Loucy (cell line): ENCODE results near the gene FMNL1.

ENCODE experiments used
- H2AFZ ChIP-seq: fragments of 200-600 bp; sonication (generic); 2 replicates; pipeline ENCODE4 v1.6.0; 2016; ENCODE audit warnings: antibody characterized with exemption, mild to moderate bottlenecking, low read length, moderate library complexity
- H3F3A ChIP-seq: fragments of 200-600 bp; 2 replicates; pipeline ENCODE4 v1.6.0; 2016; ENCODE audit warnings: antibody characterized with exemption, low read depth, mild to moderate bottlenecking
- H3K27me3 ChIP-seq: fragments of 200-600 bp; sonication (generic); 2 replicates; pipeline ENCODE4 v1.6.1; 2014; ENCODE audit warnings: low read length, mild to moderate bottlenecking; ENCODE audit not compliant: insufficient read depth, poor library complexity, severe bottlenecking
- H3K36me3 ChIP-seq: fragments of 200-600 bp; sonication (generic); 2 replicates; pipeline ENCODE4 v1.6.1; 2016; ENCODE audit warnings: low read length; ENCODE audit not compliant: insufficient read depth
- H3K4me1 ChIP-seq: fragments of 200-600 bp; sonication (generic); 2 replicates; pipeline ENCODE4 v1.5.1; 2014; ENCODE audit warnings: low read length, mild to moderate bottlenecking; ENCODE audit not compliant: insufficient read depth, poor library complexity, severe bottlenecking
- H3K4me2 ChIP-seq: fragments of 200-600 bp; sonication (generic); 2 replicates; pipeline ENCODE4 v1.6.0; 2014; ENCODE audit warnings: antibody characterized with exemption, low read length, low read depth, mild to moderate bottlenecking; ENCODE audit not compliant: poor library complexity, severe bottlenecking
- H3K4me3 ChIP-seq: fragments of 200-600 bp; sonication (generic); 2 replicates; pipeline ENCODE4 v1.5.1; 2014; ENCODE audit warnings: low read length, mild to moderate bottlenecking, mixed read lengths; ENCODE audit not compliant: poor library complexity, severe bottlenecking
- H3K79me2 ChIP-seq: fragments of 200-600 bp; sonication (generic); 2 replicates; pipeline ENCODE4 v1.6.1; 2014; ENCODE audit warnings: low read length; ENCODE audit not compliant: insufficient read depth
- H3K9ac ChIP-seq: fragments of 200-600 bp; sonication (generic); 2 replicates; pipeline ENCODE4 v1.6.0; 2014; ENCODE audit warnings: mild to moderate bottlenecking, low read depth, low read length, moderate library complexity; ENCODE audit not compliant: poor library complexity, severe bottlenecking
- H3K9me2 ChIP-seq: fragments of 200-600 bp; sonication (generic); replicated peaks from 2 replicates; pipeline ENCODE4 v1.6.1; 2016; ENCODE audit warnings: low read depth, low read length, mixed read lengths
- H3K9me3 ChIP-seq: fragments of 200-600 bp; sonication (generic); 2 replicates; pipeline ENCODE4 v1.6.1; 2014; ENCODE audit warnings: mild to moderate bottlenecking, antibody characterized with exemption, low read length, low read depth; ENCODE audit not compliant: insufficient read depth
- H4K20me1 ChIP-seq: fragments of 200-600 bp; sonication (generic); 2 replicates; pipeline ENCODE4 v1.6.0; 2014; ENCODE audit warnings: antibody characterized with exemption, low read length, mild to moderate bottlenecking; ENCODE audit not compliant: insufficient read depth, poor library complexity, severe bottlenecking
- EZH2phosphoT487 ChIP-seq: fragments of 200-600 bp; IDR thresholded peaks from 2 replicates; pipeline ENCODE4 v1.6.1; 2018; ENCODE audit warnings: antibody characterized with exemption, mild to moderate bottlenecking, moderate library complexity, borderline replicate concordance
- TF ChIP-seq, protein P1 (sequence below): fragments of 200-600 bp; sonication (generic); conservative IDR thresholded peaks from 2 replicates; pipeline ENCODE4 v1.5.1; 2014; ENCODE audit warnings: mild to moderate bottlenecking, antibody characterized with exemption, low read length

The FMNL1 gene, protein sequence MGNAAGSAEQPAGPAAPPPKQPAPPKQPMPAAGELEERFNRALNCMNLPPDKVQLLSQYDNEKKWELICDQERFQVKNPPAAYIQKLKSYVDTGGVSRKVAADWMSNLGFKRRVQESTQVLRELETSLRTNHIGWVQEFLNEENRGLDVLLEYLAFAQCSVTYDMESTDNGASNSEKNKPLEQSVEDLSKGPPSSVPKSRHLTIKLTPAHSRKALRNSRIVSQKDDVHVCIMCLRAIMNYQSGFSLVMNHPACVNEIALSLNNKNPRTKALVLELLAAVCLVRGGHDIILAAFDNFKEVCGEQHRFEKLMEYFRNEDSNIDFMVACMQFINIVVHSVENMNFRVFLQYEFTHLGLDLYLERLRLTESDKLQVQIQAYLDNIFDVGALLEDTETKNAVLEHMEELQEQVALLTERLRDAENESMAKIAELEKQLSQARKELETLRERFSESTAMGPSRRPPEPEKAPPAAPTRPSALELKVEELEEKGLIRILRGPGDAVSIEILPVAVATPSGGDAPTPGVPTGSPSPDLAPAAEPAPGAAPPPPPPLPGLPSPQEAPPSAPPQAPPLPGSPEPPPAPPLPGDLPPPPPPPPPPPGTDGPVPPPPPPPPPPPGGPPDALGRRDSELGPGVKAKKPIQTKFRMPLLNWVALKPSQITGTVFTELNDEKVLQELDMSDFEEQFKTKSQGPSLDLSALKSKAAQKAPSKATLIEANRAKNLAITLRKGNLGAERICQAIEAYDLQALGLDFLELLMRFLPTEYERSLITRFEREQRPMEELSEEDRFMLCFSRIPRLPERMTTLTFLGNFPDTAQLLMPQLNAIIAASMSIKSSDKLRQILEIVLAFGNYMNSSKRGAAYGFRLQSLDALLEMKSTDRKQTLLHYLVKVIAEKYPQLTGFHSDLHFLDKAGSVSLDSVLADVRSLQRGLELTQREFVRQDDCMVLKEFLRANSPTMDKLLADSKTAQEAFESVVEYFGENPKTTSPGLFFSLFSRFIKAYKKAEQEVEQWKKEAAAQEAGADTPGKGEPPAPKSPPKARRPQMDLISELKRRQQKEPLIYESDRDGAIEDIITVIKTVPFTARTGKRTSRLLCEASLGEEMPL

DNA sequence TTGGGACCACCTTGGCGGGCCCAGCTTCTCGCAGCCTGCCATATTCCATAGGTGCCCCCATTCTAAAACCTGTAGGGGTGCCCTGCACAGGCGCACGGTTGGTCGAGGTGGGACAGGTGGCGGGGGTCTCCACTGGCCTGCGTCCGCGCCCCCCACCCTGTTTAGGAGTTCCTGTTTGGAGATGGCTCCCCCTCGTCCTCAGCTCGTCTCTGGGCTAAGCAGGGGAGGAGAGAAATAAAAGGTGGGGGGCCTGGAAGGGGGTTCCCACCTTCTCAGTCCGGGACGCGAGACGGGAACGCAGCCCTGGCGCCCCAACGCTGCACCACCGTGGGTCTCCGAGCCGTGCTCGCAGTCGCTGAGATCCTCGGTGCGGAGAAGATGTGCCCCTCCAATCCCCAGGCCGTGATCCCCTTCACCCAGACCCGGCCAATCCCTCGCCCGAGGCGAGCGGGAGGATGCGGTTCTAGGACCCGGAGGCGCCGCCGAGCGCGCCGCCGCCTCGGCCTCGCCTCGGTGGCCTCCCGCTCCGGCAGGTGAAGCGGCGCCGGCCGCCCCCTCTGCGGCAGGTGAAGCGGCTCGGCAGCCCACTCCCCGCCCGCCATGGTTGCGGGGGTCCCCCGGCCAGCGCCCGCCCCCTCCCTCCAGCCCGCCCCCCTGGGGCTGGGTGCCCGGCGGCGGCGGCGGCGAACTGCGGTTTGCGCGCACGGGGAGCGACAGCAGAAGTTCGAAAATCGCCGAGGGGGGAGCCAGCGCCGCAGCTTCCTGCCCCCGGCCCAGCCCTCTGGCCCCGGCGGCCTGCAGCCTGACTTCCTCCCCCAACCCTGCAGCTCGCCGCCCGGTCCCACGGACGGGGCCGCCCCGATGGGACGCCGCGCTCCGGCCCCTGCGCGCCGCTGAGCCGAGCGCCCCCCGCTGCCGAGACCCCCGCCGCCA lies at the start of gene FMNL1:
Gene FMNL1 (plus strand): TSS at position 805 of the 933 bp plus-strand sequence. CDS start 240 bp downstream, outside the sequence.
- peak within 1 kb of the TSS; percentile 99 for H3K9ac ChIP-seq
- H3K9me3 ChIP-seq: no peaks in the 10 kb centered on the region
- H3K79me2 ChIP-seq: peaks cover 72% of the 10 kb centered on the region
- peaks cover 47% of the 10 kb centered on the region for H3K4me1 ChIP-seq
- peak within 1 kb of the TSS; percentile 87 for H3K4me3 ChIP-seq
- peaks cover 15% of the 10 kb centered on the region for H3F3A ChIP-seq
- TF ChIP-seq, protein P1, sequence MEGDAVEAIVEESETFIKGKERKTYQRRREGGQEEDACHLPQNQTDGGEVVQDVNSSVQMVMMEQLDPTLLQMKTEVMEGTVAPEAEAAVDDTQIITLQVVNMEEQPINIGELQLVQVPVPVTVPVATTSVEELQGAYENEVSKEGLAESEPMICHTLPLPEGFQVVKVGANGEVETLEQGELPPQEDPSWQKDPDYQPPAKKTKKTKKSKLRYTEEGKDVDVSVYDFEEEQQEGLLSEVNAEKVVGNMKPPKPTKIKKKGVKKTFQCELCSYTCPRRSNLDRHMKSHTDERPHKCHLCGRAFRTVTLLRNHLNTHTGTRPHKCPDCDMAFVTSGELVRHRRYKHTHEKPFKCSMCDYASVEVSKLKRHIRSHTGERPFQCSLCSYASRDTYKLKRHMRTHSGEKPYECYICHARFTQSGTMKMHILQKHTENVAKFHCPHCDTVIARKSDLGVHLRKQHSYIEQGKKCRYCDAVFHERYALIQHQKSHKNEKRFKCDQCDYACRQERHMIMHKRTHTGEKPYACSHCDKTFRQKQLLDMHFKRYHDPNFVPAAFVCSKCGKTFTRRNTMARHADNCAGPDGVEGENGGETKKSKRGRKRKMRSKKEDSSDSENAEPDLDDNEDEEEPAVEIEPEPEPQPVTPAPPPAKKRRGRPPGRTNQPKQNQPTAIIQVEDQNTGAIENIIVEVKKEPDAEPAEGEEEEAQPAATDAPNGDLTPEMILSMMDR: no peak
- TF ChIP-seq EZH2phosphoT487: no peak
- H3K4me2 ChIP-seq: peak within 1 kb of the TSS; percentile 95
- no peaks in the 10 kb centered on the region for H3K36me3 ChIP-seq
- H3K9me2 ChIP-seq: no peaks in the 10 kb centered on the region
- H3K27me3 ChIP-seq: no peaks in the 10 kb centered on the region
- peaks cover 21% of the 10 kb centered on the region for H4K20me1 ChIP-seq
- H2AFZ ChIP-seq: no peak within 1 kb of the TSS

DNA sequence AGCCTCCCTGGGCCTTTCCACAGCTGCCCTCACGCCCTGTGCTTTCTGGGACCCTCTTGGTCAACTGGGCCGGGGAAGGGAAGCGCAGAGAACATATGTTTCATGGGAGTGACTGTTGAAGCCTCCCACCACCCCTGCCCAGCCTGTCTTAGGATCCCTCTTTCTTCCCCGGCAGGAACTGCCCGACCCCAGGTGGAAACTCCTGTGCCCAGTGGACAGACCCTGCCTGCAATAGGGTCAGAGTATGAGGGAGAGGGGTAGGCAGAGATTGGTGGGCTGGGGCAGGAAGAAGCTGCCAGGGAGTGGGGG lies 49.5 kb upstream of the FMNL1 start:
- Histone ChIP-seq H3K27me3 (no peaks in the 10 kb centered on the region), H3K4me3 (peak overlapping the region; percentile 78), H3K79me2 (no peaks in the 10 kb centered on the region), H3K9me2 (no peaks in the 10 kb centered on the region), H4K20me1 (no peaks in the 10 kb centered on the region), H3K4me2 (peak overlapping the region; percentile 82), H3K9me3 (no peaks in the 10 kb centered on the region), H3K9ac (peak overlapping the region; percentile 85), H3K4me1 (peaks cover 35% of the 10 kb centered on the region), H3F3A (no peaks in the 10 kb centered on the region), H2AFZ (peak overlapping the region; percentile 54; the same call in 1 of the 2 replicates), H3K36me3 (no peaks in the 10 kb centered on the region)
- TF ChIP-seq EZH2phosphoT487: no peak
- TF ChIP-seq, protein P1: no peak
